GM23338 (cell line): ENCODE measurements around the gene TMEM187. TPM values are rescaled to one million over a fixed set of nuclear protein-coding genes. Genes with fewer than 3 reads are reported as not detected.

Source experiments
- ATAC-seq: fragments of 200-7000 bp; cut with Tn5 transposase; 3 replicates; pipeline ENCODE4 v1.9.1; 2020
- DNase-seq: peaks from one replicate; pipeline ENCODE4 v3.0.0-alpha.2; 2015; ENCODE audit warnings: low spot score
- H2AFZ ChIP-seq: fragments of 200-600 bp; sonication (generic); 2 replicates; pipeline ENCODE4 v1.8.0; 2016; ENCODE audit warnings: antibody characterized with exemption, mild to moderate bottlenecking, moderate library complexity
- H3F3A ChIP-seq: fragments of 200-600 bp; sonication (generic); replicated peaks from 2 replicates; pipeline ENCODE4 v1.8.0; 2017; ENCODE audit warnings: antibody characterized with exemption, mixed run types, low read depth
- H3K27ac ChIP-seq: fragments of 200-600 bp; sonication (generic); 2 replicates; pipeline ENCODE4 v1.6.1; 2016; ENCODE audit warnings: low read depth
- H3K27me3 ChIP-seq: fragments of 200-600 bp; sonication (generic); 2 replicates; pipeline ENCODE4 v1.8.0; 2016; ENCODE audit warnings: mild to moderate bottlenecking, mixed run types, moderate library complexity; ENCODE audit not compliant: insufficient read depth
- H3K36me3 ChIP-seq: fragments of 200-600 bp; sonication (generic); 2 replicates; pipeline ENCODE4 v1.8.0; 2016; ENCODE audit warnings: mild to moderate bottlenecking; ENCODE audit not compliant: insufficient read depth
- H3K4me1 ChIP-seq: fragments of 200-600 bp; sonication (generic); 2 replicates; pipeline ENCODE4 v1.8.0; 2016; ENCODE audit warnings: mild to moderate bottlenecking, moderate library complexity; ENCODE audit not compliant: insufficient read depth
- H3K4me2 ChIP-seq: fragments of 200-600 bp; sonication (generic); 2 replicates; pipeline ENCODE4 v1.7.1; 2017; ENCODE audit warnings: mixed run types
- H3K4me3 ChIP-seq: fragments of 200-600 bp; sonication (generic); 2 replicates; pipeline ENCODE4 v1.6.1; 2016; ENCODE audit warnings: mixed run types
- H3K79me2 ChIP-seq: fragments of 200-600 bp; sonication (generic); replicated peaks from 2 replicates; pipeline ENCODE4 v1.8.0; 2017; ENCODE audit warnings: mild to moderate bottlenecking; ENCODE audit not compliant: insufficient read depth
- H3K9me2 ChIP-seq: fragments of 200-600 bp; sonication (generic); 2 replicates; pipeline ENCODE4 v1.8.0; 2017; ENCODE audit not compliant: insufficient read depth
- H4K20me1 ChIP-seq: fragments of 200-600 bp; sonication (generic); replicated peaks from 2 replicates; pipeline ENCODE4 v1.8.0; 2017; ENCODE audit warnings: mild to moderate bottlenecking; ENCODE audit not compliant: insufficient read depth
- H3K27ac Mint-ChIP-seq: 2 replicates; pipeline ENCODE4 v1.8.0; 2020; ENCODE audit warnings: inconsistent platforms, mild to moderate bottlenecking, moderate library complexity, mixed read lengths
- H3K27me3 Mint-ChIP-seq: 3 replicates; pipeline ENCODE4 v1.8.0; 2022; ENCODE audit warnings: low read depth, mild to moderate bottlenecking, moderate library complexity, mixed read lengths, inconsistent platforms; ENCODE audit not compliant: insufficient read depth, poor library complexity
- H3K36me3 Mint-ChIP-seq: 3 replicates; pipeline ENCODE4 v1.8.0; 2021; ENCODE audit warnings: low read depth, mild to moderate bottlenecking, inconsistent platforms, moderate library complexity, mixed read lengths
- H3K4me1 Mint-ChIP-seq: 3 replicates; pipeline ENCODE4 v1.8.0; 2020; ENCODE audit warnings: mild to moderate bottlenecking, inconsistent platforms, mixed read lengths
- H3K4me3 Mint-ChIP-seq: 3 replicates; pipeline ENCODE4 v1.8.0; 2021; ENCODE audit warnings: moderate library complexity, mild to moderate bottlenecking, inconsistent platforms, mixed read lengths
- H3K9me3 Mint-ChIP-seq: 3 replicates; pipeline ENCODE4 v1.8.0; 2020; ENCODE audit warnings: moderate library complexity, mild to moderate bottlenecking, inconsistent platforms, mixed read lengths
- EZH2 ChIP-seq: fragments of 200-600 bp; sonication (generic); IDR thresholded peaks from one replicate; pipeline ENCODE4 v1.8.0; 2017; ENCODE audit warnings: antibody characterized with exemption, mild to moderate bottlenecking, low read depth; ENCODE audit not compliant: unreplicated experiment
- EZH2phosphoT487 ChIP-seq: fragments of 200-600 bp; sonication (generic); IDR thresholded peaks from one replicate; pipeline ENCODE4 v1.8.1; 2018; ENCODE audit warnings: antibody characterized with exemption; ENCODE audit not compliant: unreplicated experiment
- NANOG ChIP-seq: IDR thresholded peaks from 2 replicates; pipeline ENCODE4 v1.6.1; 2016; ENCODE audit warnings: antibody characterized with exemption, borderline replicate concordance
- ZNF114 ChIP-seq: fragments of 250-450 bp; sonication (Bioruptor Pico); IDR thresholded peaks from 2 replicates; pipeline ENCODE4 v1.5.0; 2020; ENCODE audit warnings: mild to moderate bottlenecking, moderate library complexity
- ZNF331 ChIP-seq: fragments of 250-450 bp; sonication (Bioruptor Pico); IDR thresholded peaks from 2 replicates; pipeline ENCODE4 v1.5.0; 2020; ENCODE audit warnings: low read depth, mild to moderate bottlenecking, moderate library complexity
- ZNF462 ChIP-seq: fragments of 250-450 bp; sonication (Bioruptor Pico); IDR thresholded peaks from 2 replicates; pipeline ENCODE4 v1.5.0; 2020; ENCODE audit warnings: mild to moderate bottlenecking, moderate library complexity
- polyA plus RNA-seq: library from polyadenylated mRNA; unstranded; fragments of >200 nt; fragmentation: Nextera tagmentation; extraction: Ambion mirVana; gene quantifications from 2 replicates; pipeline ENCODE4 v1.2.1, GENCODE V29; 2016
- total RNA-seq: library from RNA; depleted of rRNA; stranded (reverse); fragments of >200 nt; shearing (Covaris generic); gene quantifications from 2 replicates; pipeline ENCODE4 v1.2.3, GENCODE V29; 2014

The TMEM187 gene
- total and polyA plus RNA-seq, 2 experiments from 2014 or later: 2.5 to 4.4 TPM

- no peak for TF ChIP-seq ZNF462
These were observed 53.8 kb downstream of the TMEM187 start (continued) for GRCh38 chrX:154026136-154027021.

- Histone ChIP-seq H4K20me1 (no peaks in the 10 kb centered on the region), H3K79me2 (no peaks in the 10 kb centered on the region), H3K27me3 (no peaks in the 10 kb centered on the region), H3K36me3 (no peaks in the 10 kb centered on the region), H3K4me2 (no peak overlapping the region), H3K4me3 (no peak overlapping the region), H3K4me1 (peaks cover 1% of the 10 kb centered on the region), H2AFZ (no peak overlapping the region), H3K9me2 (no peaks in the 10 kb centered on the region), H3F3A (no peaks in the 10 kb centered on the region), H3K27ac (no peak overlapping the region)
- ATAC-seq (no peak), DNase-seq (no peak)
- Mint-ChIP-seq H3K4me3 (no peak overlapping the region), H3K9me3 (no peaks in the 10 kb centered on the region), H3K27me3 (peaks cover 10% of the 10 kb centered on the region), H3K4me1 (peaks cover 26% of the 10 kb centered on the region), H3K27ac (no peak overlapping the region), H3K36me3 (peaks cover 20% of the 10 kb centered on the region; the same call in 2 of the 3 replicates)
- TF ChIP-seq ZNF462 (no peak), NANOG (no peak), EZH2 (no peak), ZNF114 (CRISPR knock-in tag) (no peak), ZNF331 (CRISPR knock-in tag) (no peak), EZH2phosphoT487 (no peak)
These were observed 54.5 kb downstream of the TMEM187 start for GRCh38 chrX:154027022-154027402.
